ENCODE data around the gene GSDME. TPM values are rescaled to one million over a fixed set of nuclear protein-coding genes. Genes with fewer than 3 reads are reported as not detected.

The GSDME gene
- total and polyA plus RNA-seq, 2 of the 4 experiments (the other 2 are of a cell fraction): 75.2 to 78.7 TPM

DNA sequence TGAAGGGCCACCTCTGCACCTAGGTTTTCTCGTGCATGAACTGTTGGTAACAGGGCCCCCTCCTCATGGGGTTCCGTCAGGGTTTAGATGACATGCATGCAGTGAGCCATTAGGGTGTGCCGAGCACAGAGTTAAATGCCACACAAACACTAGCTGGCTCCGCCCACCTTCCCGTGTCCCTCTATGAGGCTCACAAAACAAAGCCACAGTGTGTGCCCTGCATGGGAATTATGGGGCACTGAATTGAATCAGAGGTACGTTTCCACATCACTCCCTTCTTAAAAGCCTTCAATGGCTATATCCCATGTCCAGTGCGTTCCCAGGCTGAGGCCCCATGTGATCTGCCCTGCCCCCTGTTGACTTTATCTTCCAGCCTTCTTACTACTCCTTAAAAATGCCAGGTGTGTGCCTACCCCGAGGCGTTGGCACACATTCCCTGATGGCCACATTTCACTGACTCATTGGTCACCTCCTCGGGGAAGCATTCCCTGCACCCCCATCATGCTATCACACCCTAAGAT is 35.7 kb downstream of the GSDME start:
- Histone ChIP-seq H3K4me3 (ENCODE audit: insufficient read depth, low read depth, low read length) (no peak overlapping the region), H3K23ac (ENCODE audit: low read depth, low read length) (no peak overlapping the region), H2BK120ac (ENCODE audit: low read depth, low read length) (no peak overlapping the region), H3K56ac (ENCODE audit: extremely low read depth, insufficient read depth, low read length) (no peak overlapping the region), H3K4me1 (ENCODE audit: control insufficient read depth, insufficient read depth, low read length) (peaks cover 3% of the 10 kb centered on the region; the same call in 1 of the 2 replicates), H3K9ac (ENCODE audit: low read depth, low read length) (no peak overlapping the region), H4K8ac (ENCODE audit: low read depth in 2 of 2, low read length in 2 of 2) (no peak overlapping the region), H2BK20ac (ENCODE audit: low read depth, low read length) (no peak overlapping the region), H4K5ac (ENCODE audit: low read depth, low read length) (no peak overlapping the region), H3K14ac (replicated peaks; ENCODE audit: low read depth, low read length) (no peak overlapping the region), H4K20me1 (ENCODE audit: insufficient read depth, low read length) (no peaks in the 10 kb centered on the region), H4K91ac (ENCODE audit: insufficient read depth, low read depth, low read length) (no peak overlapping the region), H3K4ac (ENCODE audit: low read depth, low read length) (no peak overlapping the region), H3K4me2 (ENCODE audit: low read depth, low read length) (no peak overlapping the region), H3K79me1 (ENCODE audit: low read depth in 1 of 2, low read length in 2 of 2) (peaks cover 16 to 40% of the 10 kb centered on the region in 2 experiments), H2AK9ac (replicated peaks; ENCODE audit: low read depth, low read length, poor library complexity) (no peak overlapping the region), H2AFZ (replicated peaks; ENCODE audit: low read length, poor library complexity) (no peak overlapping the region), H3K18ac (ENCODE audit: low read depth, low read length) (no peak overlapping the region), H3K27me3 (ENCODE audit: control insufficient read depth, insufficient read depth, low read length) (no peaks in the 10 kb centered on the region), H2BK5ac (ENCODE audit: low read depth, low read length, poor library complexity, severe bottlenecking) (no peak overlapping the region), H2AK5ac (ENCODE audit: low read depth, low read length) (no peak overlapping the region), H3K36me3 (ENCODE audit: control insufficient read depth, insufficient read depth, low read length) (peaks cover 20% of the 10 kb centered on the region), H3K9me1 (ENCODE audit: insufficient read depth, low read length) (peaks cover 19% of the 10 kb centered on the region; the same call in 1 of the 2 replicates), H3K9me3 (ENCODE audit: control insufficient read depth, insufficient read depth, low read length) (no peaks in the 10 kb centered on the region), H2BK15ac (ENCODE audit: low read depth, low read length) (no peak overlapping the region), H3K27ac (ENCODE audit: insufficient read depth, low read length) (no peak overlapping the region)
- no peak for DNase-seq
- in situ Hi-C loops (cut with MboI; ENCODE audit: low sequenced_read_pairs) (no loop called here), intact Hi-C loops (cut with micrococcal nuclease) (no loop called here), dilution Hi-C loops (cut with HindIII; ENCODE audit: low sequenced_read_pairs, unreplicated experiment) (no loop called here)
- ATAC-seq (ENCODE audit: low read depth): no peak
- ChIA-PET CTCF (no interaction called here), POLR2A (ENCODE audit: unreplicated experiment) (no interaction called here)
- WGBS, 2 experiments (ENCODE audit: extremely low coverage in 2 of 2, insufficient read length in 1 of 2): 100% methylated on average over 4 of the region's 10 CpGs; no CpG with 5 or more reads in 1 of the 2 experiments
- TF ChIP-seq SMC3 (IDR thresholded peaks at IDR 0.05; ENCODE audit: low read depth, low read length): no peak
- no TSS peak for BruUV-seq (replicated peaks)
